H9 (cell line): ENCODE data around the gene SCUBE1. TPM values are rescaled to one million over a fixed set of nuclear protein-coding genes. Genes with fewer than 3 reads are reported as not detected.

Experiments used
- DNase-seq: peaks from one replicate; pipeline ENCODE4 v3.0.0-alpha.2; 2017
- H2AFZ ChIP-seq: one replicate; pipeline ENCODE4 v1.6.1; 2013; ENCODE audit warnings: mild to moderate bottlenecking, low read length, control low read depth, moderate library complexity
- H2AK5ac ChIP-seq: 2 replicates; pipeline ENCODE4 v1.6.1; 2013; ENCODE audit warnings: low read length, control low read depth, mixed read lengths; ENCODE audit not compliant: insufficient read length
- H2BK120ac ChIP-seq: one replicate; pipeline ENCODE4 v1.6.1; 2013; ENCODE audit warnings: low read depth, mild to moderate bottlenecking, low read length, control low read depth, inconsistent platforms; ENCODE audit not compliant: poor library complexity, severe bottlenecking
- H2BK12ac ChIP-seq: 2 replicates; pipeline ENCODE4 v1.6.1; 2013; ENCODE audit warnings: low read length, control low read depth, mixed read lengths, low read depth; ENCODE audit not compliant: insufficient read length
- H2BK15ac ChIP-seq: 2 replicates; pipeline ENCODE4 v1.6.1; 2013; ENCODE audit warnings: low read depth, low read length, control low read depth
- H2BK20ac ChIP-seq: one replicate; pipeline ENCODE4 v1.6.1; 2013; ENCODE audit warnings: low read depth, mild to moderate bottlenecking, low read length, control low read depth, inconsistent platforms; ENCODE audit not compliant: poor library complexity, severe bottlenecking
- H2BK5ac ChIP-seq: 2 replicates; pipeline ENCODE4 v1.6.1; 2013; ENCODE audit warnings: low read length, control low read depth, mixed read lengths; ENCODE audit not compliant: insufficient read length
- H3K14ac ChIP-seq: 2 replicates; pipeline ENCODE4 v1.6.1; 2013; ENCODE audit warnings: low read length, control low read depth; ENCODE audit not compliant: insufficient read depth
- H3K18ac ChIP-seq: 2 replicates; pipeline ENCODE4 v1.6.1; 2013; ENCODE audit warnings: low read depth, mild to moderate bottlenecking, mixed read lengths, low read length, control low read depth; ENCODE audit not compliant: insufficient read length
- H3K23ac ChIP-seq: 2 replicates; pipeline ENCODE4 v1.6.1; 2013; ENCODE audit warnings: low read length, control low read depth, mixed read lengths, low read depth; ENCODE audit not compliant: insufficient read length
- H3K23me2 ChIP-seq: 2 replicates; pipeline ENCODE4 v1.6.1; 2013; ENCODE audit warnings: low read depth, mild to moderate bottlenecking, mixed read lengths, low read length, control low read depth; ENCODE audit not compliant: insufficient read length, poor library complexity, severe bottlenecking
- H3K27ac ChIP-seq: 2 replicates; pipeline ENCODE4 v1.5.1; 2013; ENCODE audit warnings: low read length, control low read depth, mixed read lengths, low read depth; ENCODE audit not compliant: insufficient read length
- H3K27me3 ChIP-seq: 2 replicates; pipeline ENCODE4 v1.6.1; 2013; ENCODE audit warnings: low read length, control low read depth, inconsistent platforms; ENCODE audit not compliant: insufficient read depth
- H3K4ac ChIP-seq: 2 replicates; pipeline ENCODE4 v1.6.1; 2013; ENCODE audit warnings: low read depth, mild to moderate bottlenecking, control low read depth, inconsistent platforms, low read length, moderate library complexity
- H3K4me1 ChIP-seq: 2 replicates; pipeline ENCODE4 v1.6.1; 2013; ENCODE audit warnings: low read length, control low read depth, inconsistent platforms; ENCODE audit not compliant: insufficient read depth
- H3K4me2 ChIP-seq: 2 replicates; pipeline ENCODE4 v1.6.1; 2013; ENCODE audit warnings: low read length, control low read depth, mixed read lengths; ENCODE audit not compliant: insufficient read length, insufficient read depth
- H3K56ac ChIP-seq: 2 replicates; pipeline ENCODE4 v1.6.1; 2013; ENCODE audit warnings: low read depth, mild to moderate bottlenecking, mixed read lengths, low read length, control low read depth; ENCODE audit not compliant: insufficient read length
- H3K79me1 ChIP-seq: 2 replicates; pipeline ENCODE4 v1.6.1; 2013; ENCODE audit warnings: low read depth, mild to moderate bottlenecking, moderate library complexity, low read length, control low read depth, inconsistent platforms; ENCODE audit not compliant: insufficient read depth, poor library complexity, severe bottlenecking
- H3K79me2 ChIP-seq: 2 replicates; pipeline ENCODE4 v1.6.1; 2013; ENCODE audit warnings: low read length, control low read depth, inconsistent platforms; ENCODE audit not compliant: insufficient read depth
- H3K9ac ChIP-seq: 2 replicates; pipeline ENCODE4 v1.6.1; 2013; ENCODE audit warnings: low read length, control low read depth, mixed read lengths; ENCODE audit not compliant: insufficient read length; ENCODE audit errors: extremely low read depth
- H3K9me3 ChIP-seq: one replicate; pipeline ENCODE4 v1.6.1; 2013; ENCODE audit warnings: low read depth, low read length, inconsistent platforms; ENCODE audit not compliant: control insufficient read depth
- H3T11ph ChIP-seq: one replicate; pipeline ENCODE4 v1.6.1; 2013; ENCODE audit warnings: mild to moderate bottlenecking, low read length, control low read depth, inconsistent platforms
- H4K20me1 ChIP-seq: one replicate; pipeline ENCODE4 v1.6.1; 2013; ENCODE audit not compliant: control insufficient read depth, insufficient read length, insufficient read depth
- H4K5ac ChIP-seq: 2 replicates; pipeline ENCODE4 v1.6.1; 2013; ENCODE audit warnings: low read depth, mild to moderate bottlenecking, mixed read lengths, low read length, control low read depth; ENCODE audit not compliant: insufficient read length
- H4K8ac ChIP-seq: replicated peaks from 2 replicates; pipeline ENCODE4 v1.6.1; 2013; ENCODE audit warnings: low read length, control low read depth, mixed read lengths, low read depth; ENCODE audit not compliant: insufficient read length
- H4K91ac ChIP-seq: 2 replicates; pipeline ENCODE4 v1.6.1; 2013; ENCODE audit warnings: low read depth, mild to moderate bottlenecking, moderate library complexity, mixed read lengths, low read length, control low read depth; ENCODE audit not compliant: insufficient read length
- H3K27ac Mint-ChIP-seq, 3 experiments: 2 replicates in 2 of 3; 3 replicates in 1 of 3; pipeline ENCODE4 v1.8.0; 2020 to 2021; ENCODE audit warnings: mixed read lengths in 3 of 3, mild to moderate bottlenecking in 1 of 3, moderate library complexity in 1 of 3
- H3K27me3 Mint-ChIP-seq: 2 replicates; pipeline ENCODE4 v1.8.0; 2021; ENCODE audit warnings: low read depth, mild to moderate bottlenecking, moderate library complexity, mixed read lengths
- H3K36me3 Mint-ChIP-seq, 3 experiments: 2 replicates in 2 of 3; 3 replicates in 1 of 3; pipeline ENCODE4 v1.8.0; 2020 to 2021; ENCODE audit warnings: low read depth in 3 of 3, mixed read lengths in 3 of 3; ENCODE audit not compliant: insufficient read depth in 1 of 3
- H3K4me1 Mint-ChIP-seq, 2 experiments: 2 replicates each; pipeline ENCODE4 v1.8.0; 2020; ENCODE audit warnings: mixed read lengths in 2 of 2
- H3K4me3 Mint-ChIP-seq, 2 experiments: 2 replicates in 1 of 2; 3 replicates in 1 of 2; pipeline ENCODE4 v1.8.0; 2020 to 2021; ENCODE audit warnings: mild to moderate bottlenecking in 2 of 2, mixed read lengths in 2 of 2, moderate library complexity in 1 of 2
- H3K9me3 Mint-ChIP-seq, 2 experiments: 2 replicates in 1 of 2; 3 replicates in 1 of 2; pipeline ENCODE4 v1.8.0; 2020; ENCODE audit warnings: mild to moderate bottlenecking in 2 of 2, mixed read lengths in 2 of 2, moderate library complexity in 1 of 2
- CTCF ChIP-seq: fragments of 200-600 bp; sonication (generic); conservative IDR thresholded peaks from 3 replicates; pipeline ENCODE4 v1.8.0; 2021; ENCODE audit warnings: antibody characterized with exemption, mild to moderate bottlenecking
- WGBS: extraction: QIAGEN DNeasy Blood & Tissue Kit; methylation state at CpG from one replicate; pipeline ENCODE4 v1.1.7; 2013; ENCODE audit warnings: missing lambda C conversion rate, low lambda C conversion rate, mixed read lengths; ENCODE audit not compliant: insufficient read length; ENCODE audit errors: extremely low coverage; 5-methylcytosine and 5-hydroxymethylcytosine counted together
- total RNA-seq: library from RNA; stranded (reverse); gene quantifications from 2 replicates; pipeline ENCODE4 v1.2.1, GENCODE V29; 2021

The SCUBE1 gene
- total RNA-seq, 1 experiment from 2014 or later, result 1.2 TPM

GRCh38 chr22:43170131-43170480, 173.1 kb downstream of the SCUBE1 start:
- no peak overlapping the region for H2BK20ac ChIP-seq
- no peak overlapping the region for H2BK12ac ChIP-seq
- no peaks in the 10 kb centered on the region for H3K79me2 ChIP-seq
- H3T11ph ChIP-seq, result no peak overlapping the region
- Mint-ChIP-seq H3K36me3 (peaks cover 19 to 71% (median 68%) of the 10 kb centered on the region in 3 experiments; a peak in 6 of 7 replicates), H3K27me3 (no peaks in the 10 kb centered on the region), H3K4me1 (no peaks in the 10 kb centered on the region; a peak in 1 of 4 replicates), H3K27ac (peak overlapping the region in 1 of 3 experiments; percentile 69; a peak in 2 of 7 replicates), H3K4me3 (no peak overlapping the region), H3K9me3 (no peaks in the 10 kb centered on the region)
- no peak for TF ChIP-seq CTCF
- H3K4me1 ChIP-seq, result no peaks in the 10 kb centered on the region
- H3K23me2 ChIP-seq, result no peaks in the 10 kb centered on the region
- no peak overlapping the region for H2BK5ac ChIP-seq
- H4K5ac ChIP-seq, result no peak overlapping the region
- H3K27ac ChIP-seq, result no peak overlapping the region
- H2BK120ac ChIP-seq, result no peak overlapping the region
- H3K9me3 ChIP-seq, result no peaks in the 10 kb centered on the region
- H3K9ac ChIP-seq, result no peak overlapping the region
- no peak overlapping the region for H3K18ac ChIP-seq
- no peak overlapping the region for H2AK5ac ChIP-seq
- no peak overlapping the region for H4K8ac ChIP-seq
- H3K4me2 ChIP-seq, result no peak overlapping the region
- H3K4ac ChIP-seq, result no peak overlapping the region
- no peak overlapping the region for H2BK15ac ChIP-seq
- H4K91ac ChIP-seq, result no peak overlapping the region
- no peak overlapping the region for H3K56ac ChIP-seq
- H4K20me1 ChIP-seq, result no peaks in the 10 kb centered on the region
- H3K27me3 ChIP-seq, result no peaks in the 10 kb centered on the region
- no peak overlapping the region for H3K23ac ChIP-seq
- no peak for DNase-seq
- no peak overlapping the region for H2AFZ ChIP-seq
- no CpG with 5 or more reads among the region's 9 CpGs for WGBS
- H3K14ac ChIP-seq, result no peak overlapping the region
- H3K79me1 ChIP-seq, result no peaks in the 10 kb centered on the region
